Measurements from ENCODE around the gene STARD10.
A peak's percentile ranks its signal among the peaks of the same experiment; 100 is the strongest.

Gene STARD10

DNA sequence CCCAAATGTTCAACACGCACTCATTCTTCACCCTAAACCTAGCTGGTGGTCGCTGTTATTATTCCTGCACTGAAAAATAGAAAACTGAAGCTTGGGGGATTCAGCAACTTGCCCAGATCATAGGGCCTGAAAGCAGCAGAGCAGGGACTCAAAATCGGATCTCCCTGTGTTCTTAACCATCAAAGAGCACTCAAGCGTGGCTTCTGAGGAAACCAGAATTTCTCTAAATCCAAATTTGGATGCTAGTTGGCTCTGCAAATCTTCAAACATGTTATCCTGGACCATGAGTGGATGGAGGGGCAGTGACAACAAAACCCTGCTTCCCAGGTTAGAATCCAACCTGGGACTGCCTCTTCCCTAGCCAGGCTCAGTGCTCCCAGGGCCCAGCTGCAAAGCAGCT, 30.0 kb downstream of the STARD10 start:
- DNase-seq (ENCODE audit: low spot score) = no peak

DNA sequence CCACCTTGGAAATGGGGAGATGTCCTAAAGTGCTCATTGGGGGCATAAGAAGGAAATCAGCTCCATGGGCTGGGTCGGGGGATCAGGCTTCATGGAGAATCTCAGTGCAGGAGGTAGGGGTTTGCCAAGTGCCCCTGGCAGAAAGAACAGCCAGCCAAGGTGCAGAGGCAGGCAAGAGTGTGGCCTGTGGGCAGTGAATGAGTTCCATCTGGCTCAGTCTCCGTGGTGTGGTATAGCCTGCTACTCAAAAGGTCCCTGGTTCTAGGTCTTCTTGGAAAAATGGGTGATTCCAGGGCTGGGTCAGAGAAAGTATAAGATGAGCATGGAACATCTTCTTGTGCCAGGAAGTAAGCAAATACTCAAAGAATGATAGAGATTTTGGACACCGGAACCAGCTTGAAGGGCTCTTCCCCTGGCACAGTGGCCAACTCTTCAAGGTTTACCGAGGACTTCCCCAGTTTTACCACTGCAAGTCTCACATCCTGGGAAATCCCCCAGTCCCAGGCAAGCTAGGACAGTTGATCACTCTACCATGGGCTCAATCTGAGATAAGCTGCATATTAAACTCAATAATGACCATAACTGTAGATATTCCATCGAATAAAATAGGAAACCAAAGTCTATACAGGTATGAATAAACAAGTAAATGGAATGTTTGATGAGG, 31.1 kb downstream of the STARD10 start:
- peak; percentile 44 for DNase-seq (ENCODE audit: low spot score)

DNA sequence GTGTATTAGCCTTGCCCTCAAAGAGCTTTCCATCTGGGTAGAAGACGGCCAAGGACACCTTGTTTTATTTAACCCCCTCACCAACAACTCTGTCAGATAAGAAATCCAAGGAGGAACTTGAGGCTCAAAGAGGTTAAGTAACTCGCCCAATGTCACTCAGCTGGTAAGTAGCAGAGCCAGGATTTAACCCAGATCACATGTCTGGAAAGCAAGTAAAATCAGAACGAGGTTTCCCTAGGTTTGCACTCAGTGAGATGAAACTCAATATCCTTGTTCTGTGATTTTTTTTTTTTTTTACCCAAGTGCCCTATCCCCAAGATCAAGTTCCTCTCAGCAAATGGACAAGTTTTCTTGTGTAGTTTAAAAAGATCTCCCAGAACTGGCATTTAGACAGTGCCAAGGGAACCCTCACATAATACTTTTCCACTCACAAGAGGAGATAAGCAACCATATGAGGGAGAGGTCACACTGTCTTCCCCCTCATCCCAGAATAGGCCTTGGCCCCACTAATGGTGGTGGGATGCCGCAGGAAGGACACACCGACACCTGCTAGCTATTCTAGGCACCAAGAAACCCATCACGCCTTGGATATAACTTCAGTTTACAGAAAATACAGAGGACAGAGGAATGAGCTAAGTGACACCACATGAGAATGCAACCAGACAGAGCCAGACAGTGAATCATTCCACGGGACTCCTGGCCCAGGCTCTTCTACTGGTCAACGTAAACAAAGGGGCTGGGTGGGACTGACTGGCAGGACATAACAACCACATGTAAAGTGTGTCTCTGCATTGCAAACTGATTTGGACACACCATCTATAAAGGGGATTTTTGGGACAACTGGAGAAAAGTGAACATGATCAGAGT, 33.1 kb downstream of the STARD10 start:
- DNase-seq (ENCODE audit: low spot score) = no peak

DNA sequence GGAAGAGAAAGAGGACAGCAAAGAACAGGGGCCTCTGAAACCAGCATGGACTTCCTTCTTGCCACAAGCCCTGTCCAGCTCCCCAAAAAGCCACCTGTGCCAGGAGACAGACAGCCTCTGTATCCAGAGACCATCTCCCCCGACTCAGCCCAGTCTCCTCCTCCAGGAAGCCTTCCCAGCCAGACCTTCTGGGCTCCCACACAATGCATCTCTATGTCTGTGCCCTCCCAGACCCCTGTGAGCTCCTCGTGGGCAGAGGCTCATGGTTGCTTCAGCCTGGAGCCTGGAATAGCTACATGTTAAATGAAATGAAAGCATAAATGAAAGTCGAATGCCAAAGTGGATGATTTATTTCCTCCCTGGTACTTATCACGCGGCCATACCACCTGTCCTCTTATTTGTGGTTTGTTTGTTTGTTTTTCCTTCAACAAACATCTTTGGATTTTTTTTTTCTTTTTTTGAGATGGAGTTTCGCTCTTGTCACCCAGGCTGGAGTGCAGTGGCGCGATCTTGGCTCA, 34.3 kb downstream of the STARD10 start:
- DNase-seq (ENCODE audit: low spot score) = no peak

DNA sequence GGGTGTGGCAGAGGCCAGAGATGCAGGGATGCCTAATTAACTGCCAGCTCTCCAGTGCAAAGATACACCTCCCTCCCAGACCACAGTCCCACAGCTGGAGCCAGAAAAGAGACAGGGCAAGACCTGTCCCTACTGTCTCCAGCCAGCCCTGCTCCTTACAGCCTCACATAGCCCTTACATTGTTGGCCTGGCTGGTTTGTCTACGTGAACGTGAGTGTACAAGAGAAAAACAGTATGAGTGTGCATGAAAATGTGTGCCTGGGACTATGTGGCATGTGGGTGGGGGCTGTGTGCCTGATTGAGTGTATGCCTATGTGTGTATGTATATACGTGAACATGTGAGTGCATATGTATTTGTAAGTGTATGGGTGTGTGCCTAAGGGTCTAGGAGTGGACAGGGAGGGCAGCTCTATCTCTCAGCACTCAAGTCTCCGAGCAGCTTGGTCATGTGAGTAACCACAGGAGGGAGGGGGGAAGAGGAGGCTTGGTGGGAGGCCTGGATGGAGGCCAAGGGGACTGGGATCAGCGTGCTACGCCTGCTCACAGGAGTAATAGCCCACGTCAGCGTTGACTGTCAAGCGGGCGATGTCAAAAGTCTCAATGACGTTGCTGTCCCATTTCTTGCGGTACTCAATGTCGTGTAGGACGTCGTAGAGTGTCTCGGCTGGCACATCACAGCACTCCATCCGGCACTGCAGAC, 35.0 kb downstream of the STARD10 start:
- no peak for DNase-seq (ENCODE audit: low spot score)

DNA sequence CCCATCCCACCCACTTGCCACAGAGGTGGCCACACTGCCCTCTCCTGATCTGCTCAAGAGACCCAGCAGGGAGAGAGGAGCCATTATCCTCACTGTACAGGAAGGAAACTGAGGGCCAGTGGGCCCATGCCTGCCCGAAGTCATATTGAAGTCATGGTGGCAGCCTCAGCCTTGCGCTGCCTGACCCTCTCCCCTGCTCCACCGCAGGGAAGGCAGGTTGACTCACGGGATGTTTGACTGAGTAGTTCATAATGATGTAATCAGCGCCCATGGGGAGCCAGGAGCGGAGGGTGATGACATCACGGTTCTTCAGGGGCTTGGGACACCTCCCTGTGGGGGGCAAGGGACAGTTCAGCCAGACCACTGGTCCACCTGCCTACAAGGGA, 35.5 kb downstream of the STARD10 start:
- DNase-seq (ENCODE audit: low spot score) = no peak

DNA sequence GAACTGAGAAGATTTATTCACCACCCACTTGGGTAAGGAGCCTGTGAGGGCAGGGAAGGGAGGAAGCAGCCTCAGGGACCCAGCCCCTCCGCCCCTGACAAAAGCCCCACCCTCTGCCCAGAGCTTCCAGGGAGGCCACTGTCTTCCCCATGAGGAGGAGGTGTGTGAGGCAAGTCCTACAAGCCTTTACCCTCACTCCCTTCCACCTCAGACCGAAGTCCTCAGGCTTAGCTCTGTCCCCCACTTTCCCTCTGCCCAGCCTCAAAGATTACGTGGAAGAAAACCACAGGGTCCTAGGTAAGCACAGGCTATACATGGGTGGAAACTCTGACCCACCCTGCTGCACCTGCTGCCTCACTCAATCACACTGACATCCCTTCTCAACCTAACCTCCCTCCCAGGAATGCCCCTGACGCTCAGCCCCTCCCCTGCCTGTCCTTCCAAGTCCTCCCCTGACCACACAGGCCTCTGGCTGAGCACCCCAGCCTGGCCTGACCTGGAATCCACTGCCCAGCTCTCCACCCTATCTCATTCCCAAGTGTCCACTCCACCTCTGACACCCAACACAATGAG, 38.0 kb downstream of the STARD10 start:
- no peak for DNase-seq (ENCODE audit: low spot score)

DNA sequence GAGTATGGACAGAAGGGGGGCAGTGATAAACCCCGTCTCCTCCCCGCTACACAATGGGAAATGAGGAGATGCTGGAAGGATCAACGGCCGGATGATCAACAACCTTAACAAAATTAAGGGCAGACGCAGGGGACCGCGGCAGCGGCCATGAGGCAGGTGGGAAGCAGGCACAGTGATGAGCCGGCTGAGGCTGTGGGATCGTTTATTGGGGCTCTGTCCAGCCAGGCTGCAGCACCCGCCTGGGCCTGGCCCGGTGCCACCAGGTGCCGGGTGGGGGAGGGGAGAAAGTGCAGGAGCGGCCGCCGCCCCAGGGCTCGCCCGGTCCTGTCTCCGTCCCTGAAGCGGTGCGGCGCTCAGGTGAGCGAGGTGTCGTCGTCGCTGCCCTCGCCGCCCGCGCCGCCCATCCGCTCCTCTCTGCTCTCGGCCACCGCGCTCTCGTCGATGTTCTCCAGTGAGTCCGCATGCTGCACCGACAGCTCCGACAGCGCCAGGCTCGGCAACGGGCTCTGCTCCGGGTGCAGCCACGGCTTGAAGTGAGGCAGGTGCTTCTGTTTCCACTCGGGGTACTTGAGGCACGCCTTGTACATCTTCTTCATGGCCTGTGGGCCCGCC, 39.2 kb downstream of the STARD10 start:
- DNase-seq (ENCODE audit: low spot score) = no peak

DNA sequence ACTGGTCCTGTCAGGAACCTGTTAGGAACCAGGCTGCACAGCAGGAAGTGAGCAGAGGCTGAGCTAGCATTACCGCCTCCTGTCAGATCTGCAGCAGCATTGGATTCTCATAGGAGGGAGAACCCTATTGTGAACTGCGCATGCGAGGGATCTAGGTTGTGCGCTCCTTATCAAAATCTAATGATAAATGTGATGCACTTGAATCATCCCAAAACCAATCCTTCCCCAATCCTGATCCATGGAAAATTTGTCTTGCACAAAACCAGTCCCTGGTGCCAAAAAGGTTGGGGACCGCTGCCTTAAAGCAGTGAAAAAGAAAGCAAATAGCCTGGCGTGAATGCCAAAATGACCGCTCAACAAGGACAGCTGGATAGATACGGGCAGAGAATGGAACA, 39.7 kb downstream of the STARD10 start:
- no peak for DNase-seq (ENCODE audit: low spot score)

DNA sequence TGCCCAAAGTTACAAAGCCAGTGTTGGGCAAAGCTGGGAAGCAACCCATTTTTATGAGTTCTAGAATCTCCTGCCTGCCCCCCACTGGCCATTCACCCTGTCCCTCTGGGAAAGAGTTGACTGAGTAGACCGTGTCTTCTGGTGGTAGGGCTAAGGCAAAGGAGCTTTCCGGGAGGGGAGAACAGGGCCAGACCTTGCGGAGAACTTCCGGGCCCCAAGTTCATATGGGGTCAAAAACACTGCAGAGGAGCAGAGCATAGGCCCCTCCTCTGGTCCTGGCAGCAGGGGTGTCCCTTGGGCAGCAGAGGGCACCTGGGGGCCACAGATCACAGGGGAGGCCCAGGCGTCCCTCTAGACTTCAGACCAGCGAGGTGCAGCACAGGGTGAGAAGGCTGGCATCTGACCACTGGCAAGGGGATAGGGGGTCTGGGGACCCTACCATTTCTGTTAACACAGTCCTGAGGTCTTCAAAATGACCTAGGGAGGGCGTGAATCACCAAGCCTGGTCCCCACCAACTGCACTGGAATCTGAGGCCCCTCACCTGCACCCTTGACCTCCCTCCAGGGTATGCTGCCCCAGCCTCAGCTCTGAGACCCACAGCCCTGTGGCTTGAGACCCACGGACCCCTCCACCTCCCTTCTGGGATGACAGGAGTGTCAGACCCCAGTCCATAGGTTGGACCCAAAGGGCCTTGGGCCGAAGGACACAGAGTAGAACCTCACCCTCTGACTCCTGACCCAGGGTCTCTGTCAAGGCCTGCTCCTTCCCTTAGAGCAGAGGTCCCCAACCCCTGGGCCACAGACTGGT, 40.3 kb downstream of the STARD10 start:
- DNase-seq (ENCODE audit: low spot score) = no peak

DNA sequence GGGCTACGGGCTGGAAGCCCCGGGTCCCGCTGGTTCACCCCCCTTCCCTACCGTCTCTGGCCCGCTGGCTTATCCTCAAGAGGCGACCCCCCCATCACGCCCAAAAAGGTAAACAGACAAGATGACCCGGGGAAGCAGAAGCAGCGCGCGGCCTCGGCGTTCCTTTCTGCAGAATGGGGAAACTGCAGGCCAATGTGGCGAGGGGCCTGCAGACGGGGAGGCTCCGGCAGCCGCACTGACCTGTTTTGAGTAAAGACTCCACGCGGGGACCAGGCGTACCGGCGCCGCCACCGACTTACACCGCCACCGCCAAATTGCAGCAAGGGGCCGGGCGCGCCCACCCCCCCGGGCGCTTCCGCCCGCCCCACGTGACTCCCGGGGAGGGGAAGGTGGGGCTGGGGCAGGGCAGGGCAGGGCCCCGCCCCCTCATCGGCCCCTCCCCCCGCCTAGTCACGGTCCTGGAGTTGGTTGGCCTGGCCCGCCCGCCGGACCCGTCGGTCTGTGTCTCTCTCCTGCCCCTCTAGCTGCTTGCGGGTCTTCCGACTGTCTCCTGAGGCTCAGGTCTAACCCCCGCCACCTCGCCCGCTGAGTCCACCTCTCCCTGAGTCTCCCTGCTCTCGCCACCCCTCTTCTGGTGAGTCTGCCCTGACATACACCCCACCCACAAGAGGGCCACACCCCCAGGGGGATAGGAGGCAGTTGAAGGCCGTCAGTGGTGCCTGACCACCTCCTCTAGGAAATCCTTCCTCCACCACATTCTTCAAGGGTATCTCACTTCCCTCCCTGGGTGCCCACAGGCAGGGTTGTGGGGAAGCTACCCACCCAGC, 41.5 kb downstream of the STARD10 start, which contains the start of gene ARAP1:
ARAP1 (minus strand) TSS at position 321 of the 827 bp plus-strand sequence. CDS start 25,280 bp downstream, outside the sequence.
- DNase-seq (ENCODE audit: low spot score) = peak; percentile 64

DNA sequence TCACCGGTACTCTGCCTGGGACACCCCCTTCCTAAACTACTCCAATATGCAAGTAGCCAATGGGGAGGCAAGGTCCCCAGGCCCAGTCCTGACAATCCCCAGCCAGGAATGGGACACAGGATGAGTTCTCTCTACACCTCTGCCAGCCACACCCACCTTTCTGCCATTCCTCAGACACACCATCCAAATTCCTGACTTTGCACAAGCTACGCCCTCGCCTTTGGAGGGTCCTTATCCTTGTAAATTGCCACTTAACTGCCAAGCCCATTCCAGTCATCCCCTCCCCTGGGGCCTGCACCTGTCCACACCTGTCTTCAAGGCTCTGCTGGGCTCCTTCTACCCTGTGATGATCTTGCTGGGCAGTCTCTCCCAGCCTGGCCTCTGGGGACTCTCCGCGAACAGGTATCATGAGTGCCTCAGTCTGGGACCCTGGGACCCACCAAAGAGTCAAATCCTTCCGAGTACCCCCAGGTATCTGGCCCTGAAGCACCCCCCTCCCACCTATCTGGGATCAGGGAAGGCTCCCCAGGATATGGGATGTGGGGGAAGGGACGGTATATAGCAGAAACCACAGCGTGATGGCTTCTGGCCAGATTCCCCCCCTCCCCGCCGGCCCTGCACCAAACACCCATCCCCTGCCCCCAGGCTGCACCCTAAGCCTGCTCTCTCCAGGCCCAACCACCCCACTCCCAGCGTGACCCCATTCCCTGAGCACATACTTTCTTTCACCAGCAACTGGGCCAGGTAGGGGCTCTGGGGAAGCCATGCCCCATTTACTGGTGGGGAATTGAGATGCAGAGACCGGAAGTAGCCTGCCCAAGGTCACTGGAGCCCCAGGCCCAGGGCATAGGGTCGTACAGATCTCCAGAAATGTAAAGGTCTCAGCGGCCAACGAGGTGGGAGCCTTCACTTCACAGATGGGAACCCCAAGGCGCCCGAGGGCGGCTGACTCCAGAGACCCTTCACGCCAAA, 42.4 kb downstream of the STARD10 start:
- no peak for DNase-seq (ENCODE audit: low spot score)

DNA sequence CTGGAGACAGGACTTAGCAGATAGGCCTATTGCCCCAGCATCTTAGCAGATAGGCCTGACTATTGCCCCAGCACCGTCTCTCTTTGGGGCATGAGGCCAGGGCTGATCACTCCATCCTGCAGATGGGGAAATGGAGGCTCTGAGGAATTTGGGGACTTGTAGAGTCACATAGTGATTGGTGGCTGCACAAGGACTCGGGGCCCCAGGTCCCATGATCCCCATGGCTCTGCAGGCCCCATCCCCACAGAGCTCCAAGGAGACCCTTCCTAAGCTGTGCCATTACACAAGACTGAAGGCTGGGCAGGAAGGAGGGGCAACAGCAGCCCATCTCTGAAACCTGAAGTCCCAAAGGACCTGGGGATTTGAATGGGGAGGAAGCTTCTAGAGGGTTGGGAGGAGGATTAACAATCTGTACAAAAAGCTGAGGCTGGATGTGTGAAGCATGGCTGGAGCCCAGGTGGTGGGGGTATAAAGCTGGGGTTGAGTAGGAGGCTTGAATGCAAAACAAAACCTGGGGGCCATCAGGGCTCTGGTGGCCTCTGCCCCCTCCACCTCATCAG, 43.2 kb downstream of the STARD10 start:
- DNase-seq (ENCODE audit: low spot score) = no peak

DNA sequence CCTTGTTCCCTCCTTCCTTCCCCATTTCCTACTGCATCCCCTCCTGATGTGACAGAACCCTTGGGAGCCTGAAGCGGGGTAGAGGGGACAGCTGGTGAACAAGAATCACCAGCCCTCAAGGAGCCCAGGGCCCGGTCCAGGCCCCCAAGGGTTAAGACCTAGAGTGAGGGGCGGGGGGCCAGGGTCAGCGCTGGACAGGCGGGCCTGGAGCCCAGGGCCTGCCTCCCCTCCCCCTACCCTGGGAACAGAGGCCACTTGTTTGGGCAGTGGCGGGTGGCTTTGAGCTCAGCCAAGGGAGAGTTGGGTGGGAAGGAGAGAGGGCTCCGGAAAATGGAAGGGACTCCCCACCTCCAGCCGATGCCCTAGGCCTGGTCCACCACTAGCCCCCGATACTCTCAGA, 43.8 kb downstream of the STARD10 start:
- DNase-seq (ENCODE audit: low spot score) = no peak

DNA sequence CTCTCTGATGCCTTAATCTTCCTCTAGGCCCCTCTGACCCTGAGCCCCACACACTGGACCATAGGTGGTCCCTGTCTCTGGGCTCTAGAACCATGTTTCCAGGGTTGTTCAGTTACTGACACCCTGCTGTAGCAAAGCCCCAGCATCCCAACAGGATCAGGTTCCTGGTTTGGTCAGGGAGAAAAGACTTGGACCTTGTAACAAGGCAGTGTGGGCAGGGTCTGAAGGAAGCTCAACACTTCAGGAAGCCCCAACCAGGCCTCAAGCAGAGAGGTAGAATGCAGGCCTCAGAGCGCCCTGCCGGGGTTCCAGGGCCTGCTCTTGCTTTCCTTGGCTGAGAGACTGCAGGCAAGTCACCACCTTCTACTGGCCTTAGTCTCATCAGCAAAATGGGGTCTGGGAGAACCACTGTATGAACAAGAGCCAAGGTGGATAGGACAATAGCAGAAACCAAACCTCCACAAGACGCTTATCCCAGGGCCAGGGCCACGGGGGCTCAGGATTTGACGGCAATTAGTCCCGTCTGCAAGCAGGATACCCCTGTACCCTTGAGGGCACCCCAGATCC, 46.5 kb downstream of the STARD10 start:
- no peak for DNase-seq (ENCODE audit: low spot score)

DNA sequence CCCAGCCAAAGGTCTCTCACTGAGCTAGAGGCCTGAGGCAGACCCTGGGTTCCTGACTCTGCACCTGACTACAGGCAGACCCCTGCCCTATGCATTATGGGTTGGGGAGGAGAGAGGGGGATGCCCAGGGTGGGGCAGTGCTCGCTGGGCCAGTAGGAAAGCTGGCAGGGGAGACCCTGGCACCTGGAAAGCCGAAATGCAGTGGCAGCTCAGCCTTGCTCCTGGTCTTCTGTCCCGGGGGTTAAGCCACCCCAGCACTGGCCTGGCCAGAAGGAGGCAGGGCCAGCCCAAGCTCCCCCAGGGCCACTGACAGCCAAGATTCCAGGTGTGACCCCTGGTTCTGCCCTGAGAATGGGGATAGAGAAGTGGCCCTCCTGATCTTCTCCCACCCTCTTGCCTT, 47.0 kb downstream of the STARD10 start:
- DNase-seq (ENCODE audit: low spot score) = no peak

DNA sequence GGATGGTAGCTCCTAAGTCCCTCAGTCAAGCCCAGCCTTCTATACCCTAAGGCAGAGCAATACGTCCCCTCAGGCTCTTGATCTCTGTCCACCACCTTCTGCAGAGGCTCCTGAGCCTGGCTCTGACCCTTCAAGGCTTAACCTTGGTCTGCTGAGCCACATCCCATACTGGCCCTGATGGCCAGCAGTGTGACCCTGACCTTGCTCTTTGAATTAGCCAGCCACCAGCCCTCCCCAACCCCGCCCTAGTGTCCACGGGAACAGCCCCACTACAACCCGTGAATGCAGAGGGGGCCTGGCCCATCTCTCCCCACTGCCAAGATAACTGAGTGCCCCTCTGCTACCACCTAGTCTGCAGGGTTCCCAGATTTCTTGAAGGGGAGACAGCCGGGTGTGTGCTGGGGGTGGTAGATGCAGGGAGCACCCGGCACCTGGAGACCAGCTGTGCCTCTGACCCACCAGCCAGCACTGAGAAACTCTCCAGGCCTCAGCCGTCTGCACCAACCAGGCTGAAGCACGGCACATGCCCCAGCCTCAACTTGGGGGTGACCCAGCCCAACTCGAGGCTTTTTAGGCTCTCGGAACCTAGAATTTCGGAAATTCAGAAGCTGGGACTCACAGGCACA, 47.8 kb downstream of the STARD10 start:
- no peak for DNase-seq (ENCODE audit: low spot score)

DNA sequence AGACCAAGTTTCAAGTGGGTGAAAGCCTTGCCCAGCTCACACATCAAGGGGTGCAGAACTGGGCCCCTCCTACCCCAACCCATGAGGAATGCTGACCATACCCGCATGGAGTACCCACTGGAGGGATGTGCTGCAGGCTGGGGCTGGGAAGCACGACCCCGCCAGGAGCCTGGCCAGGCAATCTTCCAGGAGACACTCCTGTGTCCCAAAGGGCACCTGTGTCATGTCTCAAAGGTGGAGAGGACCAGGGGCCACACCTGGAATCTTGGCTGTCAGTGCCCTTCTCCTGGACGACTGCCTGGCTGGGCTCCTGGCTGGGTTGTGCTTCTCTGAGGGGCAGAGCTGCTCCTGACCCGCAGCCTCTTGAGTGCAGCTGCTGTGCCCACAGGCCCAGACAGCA, 48.3 kb downstream of the STARD10 start:
- no peak for DNase-seq (ENCODE audit: low spot score)
